ENCODE measurements around the gene RNF144A.

DNA sequence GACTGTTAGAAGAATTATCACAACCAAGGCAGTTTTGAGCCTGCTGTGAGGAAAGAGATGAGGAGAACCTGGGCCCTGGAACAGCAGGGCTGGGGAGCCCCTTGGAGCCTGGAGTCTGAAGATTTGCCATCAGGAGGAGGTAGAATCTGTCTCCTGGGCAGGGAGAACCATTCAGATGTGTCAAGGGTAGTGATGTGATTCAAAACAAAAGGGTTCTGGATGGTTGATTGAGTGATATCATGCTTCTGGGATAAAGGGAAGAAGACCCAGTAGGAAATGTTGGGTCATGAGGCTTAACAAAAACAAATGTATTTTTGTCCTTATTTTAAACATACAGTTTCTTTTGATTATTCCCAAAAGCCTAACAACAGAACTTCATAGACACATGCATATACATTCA is 28.6 kb downstream of the RNF144A start:
- TF ChIP-seq YY1 (IDR thresholded peaks at IDR 0.05; ENCODE audit: insufficient read depth, insufficient replicate concordance, low read depth, low read length) (no peak), EP300 (IDR thresholded peaks at IDR 0.05; ENCODE audit: low read depth in 2 of 2, low read length in 2 of 2) (no peak), EP300 (CRISPR knock-in tag; IDR thresholded peaks at IDR 0.05; ENCODE audit: borderline replicate concordance) (no peak)

All from HepG2 (cell line).